Coronary artery (tissue), 2 donors: ENCODE measurements around the gene VEPH1.
"Not testable (repeated sequence)": the region's sequence is repeated elsewhere in the genome, so short reads cannot be mapped to it uniquely, and the experiment has no call there.

Experiments used
- DNase-seq: peaks from one replicate; pipeline ENCODE4 v3.0.0-alpha.2; 2017; ENCODE audit warnings: low spot score
- H3K27ac ChIP-seq, 2 donors: fragments of 200-600 bp; sonication (generic); one replicate each; pipeline ENCODE4 v1.5.1; 2016 to 2019
- H3K4me3 ChIP-seq: fragments of 200-600 bp; sonication (generic); 2 replicates; pipeline ENCODE4 v1.5.1; 2016; ENCODE audit warnings: mild to moderate bottlenecking, moderate library complexity
- TF ChIP-seq, protein P1 (sequence below): fragments of 200-600 bp; sonication (generic); IDR thresholded peaks from one replicate; pipeline ENCODE4 v1.5.1; 2019; ENCODE audit warnings: antibody characterized with exemption

Gene VEPH1

GRCh38 chr3:157354722-157355121 lies 148.5 kb downstream of the VEPH1 start:
- TF ChIP-seq, protein P1, sequence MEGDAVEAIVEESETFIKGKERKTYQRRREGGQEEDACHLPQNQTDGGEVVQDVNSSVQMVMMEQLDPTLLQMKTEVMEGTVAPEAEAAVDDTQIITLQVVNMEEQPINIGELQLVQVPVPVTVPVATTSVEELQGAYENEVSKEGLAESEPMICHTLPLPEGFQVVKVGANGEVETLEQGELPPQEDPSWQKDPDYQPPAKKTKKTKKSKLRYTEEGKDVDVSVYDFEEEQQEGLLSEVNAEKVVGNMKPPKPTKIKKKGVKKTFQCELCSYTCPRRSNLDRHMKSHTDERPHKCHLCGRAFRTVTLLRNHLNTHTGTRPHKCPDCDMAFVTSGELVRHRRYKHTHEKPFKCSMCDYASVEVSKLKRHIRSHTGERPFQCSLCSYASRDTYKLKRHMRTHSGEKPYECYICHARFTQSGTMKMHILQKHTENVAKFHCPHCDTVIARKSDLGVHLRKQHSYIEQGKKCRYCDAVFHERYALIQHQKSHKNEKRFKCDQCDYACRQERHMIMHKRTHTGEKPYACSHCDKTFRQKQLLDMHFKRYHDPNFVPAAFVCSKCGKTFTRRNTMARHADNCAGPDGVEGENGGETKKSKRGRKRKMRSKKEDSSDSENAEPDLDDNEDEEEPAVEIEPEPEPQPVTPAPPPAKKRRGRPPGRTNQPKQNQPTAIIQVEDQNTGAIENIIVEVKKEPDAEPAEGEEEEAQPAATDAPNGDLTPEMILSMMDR, result no peak
- no peak for DNase-seq
- H3K4me3 ChIP-seq, result no peak overlapping the region
- H3K27ac ChIP-seq, result no peak overlapping the region

GRCh38 chr3:157354254-157354653 lies 149.0 kb downstream of the VEPH1 start:
- no peak for DNase-seq
- H3K4me3 ChIP-seq, result no peak overlapping the region
- TF ChIP-seq, protein P1, result no peak
- no peak overlapping the region for H3K27ac ChIP-seq

GRCh38 chr3:157353652-157354051 lies 149.6 kb downstream of the VEPH1 start:
- H3K4me3 ChIP-seq, result no peak overlapping the region
- H3K27ac ChIP-seq, result no peak overlapping the region
- DNase-seq, result no peak
- TF ChIP-seq, protein P1, result no peak

- DNase-seq, result no peak
- TF ChIP-seq, protein P1, result no peak
Measured at GRCh38 chr3:157351981-157352380, 151.2 kb downstream of the VEPH1 start.

DNA sequence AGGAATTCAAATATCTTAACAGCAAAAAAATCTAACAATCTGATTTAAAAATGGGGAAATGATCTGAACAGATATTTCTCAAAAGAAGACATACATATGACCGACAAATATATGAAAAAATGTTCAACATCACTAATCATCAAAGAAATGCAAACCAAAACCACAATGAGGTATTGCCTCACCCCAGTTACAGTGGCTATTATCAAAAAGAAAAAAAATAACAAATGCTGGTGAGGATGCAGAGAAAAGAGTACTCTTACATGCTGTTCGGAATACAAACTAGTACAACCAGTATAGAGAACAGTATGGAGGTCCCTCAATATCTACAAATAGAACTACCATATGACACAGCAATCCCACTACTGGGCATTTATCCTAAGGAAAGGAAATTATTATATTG lies 152.6 kb downstream of the VEPH1 start:
- H3K4me3 ChIP-seq, DNase-seq, H3K27ac ChIP-seq: not testable (repeated sequence)

More at GRCh38 chr3:157351981-157352380, 151.2 kb downstream of the VEPH1 start:
- no peak overlapping the region for H3K27ac ChIP-seq
- no peak overlapping the region for H3K4me3 ChIP-seq

DNA sequence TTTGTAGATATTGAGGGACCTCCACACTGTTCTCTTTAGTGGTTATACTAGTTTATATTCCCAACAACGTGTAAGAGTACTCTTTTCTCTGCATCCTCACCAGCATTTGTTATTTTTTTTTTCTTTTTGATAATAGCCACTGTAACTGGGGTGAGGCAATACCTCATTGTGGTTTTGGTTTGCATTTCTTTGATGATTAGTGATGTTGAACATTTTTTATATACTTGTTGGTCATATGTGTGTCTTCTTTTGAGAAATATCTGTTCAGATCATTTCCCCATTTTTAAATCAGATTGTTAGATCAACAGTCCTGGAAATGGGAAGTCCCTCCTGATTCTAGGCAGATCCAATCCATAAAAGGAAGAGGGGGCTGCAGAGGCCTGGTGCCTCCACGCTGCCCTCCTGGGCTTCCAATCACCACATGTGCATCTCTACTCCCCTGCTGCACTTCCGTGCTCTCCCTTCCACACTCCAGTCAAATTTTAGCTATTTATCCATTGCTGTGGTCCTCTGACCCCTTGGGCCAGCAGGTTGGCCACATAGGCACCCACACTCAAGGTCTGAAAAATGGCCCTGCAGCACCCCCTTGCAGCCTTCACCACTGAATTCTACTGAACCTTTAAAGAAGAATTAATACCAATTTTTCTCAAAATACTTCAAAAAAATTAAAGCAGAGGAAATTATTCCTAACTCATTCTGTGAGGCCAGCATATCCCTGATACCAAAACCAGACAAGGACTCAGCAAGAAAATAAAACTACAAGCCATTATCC lies 154.7 kb downstream of the VEPH1 start:
- not testable (repeated sequence) for H3K27ac ChIP-seq, DNase-seq, H3K4me3 ChIP-seq

GRCh38 chr3:157347577-157348303 lies 155.5 kb downstream of the VEPH1 start:
- no peak for DNase-seq
- H3K4me3 ChIP-seq, result no peak overlapping the region
- no peak overlapping the region for H3K27ac ChIP-seq
- TF ChIP-seq, protein P1, result no peak
